Peyer's patch (tissue), 4 donors: ENCODE measurements around the gene G6PC3. TPM values are rescaled to one million over a fixed set of nuclear protein-coding genes. Genes with fewer than 3 reads are reported as not detected.
"Not testable (repeated sequence)": the region's sequence is repeated elsewhere in the genome, so short reads cannot be mapped to it uniquely, and the experiment has no call there.

Source experiments
- DNase-seq, 3 donors: peaks; one replicate each; pipeline ENCODE4 v3.0.0-alpha.2; 2017 to 2019
- H3K27ac ChIP-seq, 4 donors: fragments of 200-600 bp; sonication (generic); one replicate each; pipeline ENCODE4 v1.5.1; 2016 to 2019
- H3K27me3 ChIP-seq, 2 donors: fragments of 200-600 bp; sonication (generic); one replicate each; pipeline ENCODE4 v1.5.1; 2019
- H3K36me3 ChIP-seq, 3 donors: fragments of 200-600 bp; sonication (generic); one replicate each; pipeline ENCODE4 v1.5.1; 2016 to 2019
- H3K4me1 ChIP-seq, 4 donors: fragments of 200-600 bp; sonication (generic); one replicate each; pipeline ENCODE4 v1.5.1; 2016 to 2019
- H3K4me3 ChIP-seq, 4 donors: fragments of 200-600 bp; sonication (generic); 1 replicate in 3 of 4; 2 replicates in 1 of 4; pipeline ENCODE4 v1.5.1; 2016 to 2019; ENCODE audit warnings: mild to moderate bottlenecking in 1 of 4
- H3K9me3 ChIP-seq, 4 donors: fragments of 200-600 bp; sonication (generic); one replicate each; pipeline ENCODE4 v1.5.1; 2016 to 2019; ENCODE audit warnings: mild to moderate bottlenecking in 1 of 4
- POLR2A ChIP-seq, 2 donors: fragments of 450-650 bp; IDR thresholded peaks; one replicate each; pipeline ENCODE4 v1.5.1; 2017; ENCODE audit warnings: antibody characterized with exemption in 2 of 2, mild to moderate bottlenecking in 2 of 2, moderate library complexity in 2 of 2
- total RNA-seq, 4 donors: library from RNA; depleted of rRNA; stranded (reverse); fragments of >200 nt; gene quantifications; one replicate each; pipeline ENCODE4 v1.1.0, GENCODE V29; 2016
- TF ChIP-seq, protein P1 (sequence below), 6 experiments: fragments of 450-650 bp in 4 of 6; fragments of 200-600 bp in 2 of 6; sonication (generic) in 1 of 6; IDR thresholded peaks; one replicate each; pipeline ENCODE4 v1.5.1; 2017 to 2019; ENCODE audit warnings: antibody characterized with exemption in 6 of 6, mild to moderate bottlenecking in 3 of 6, moderate library complexity in 1 of 6

Gene G6PC3
- total RNA-seq, 4 donors from 2014 or later = 8.3 to 48.9 (median 33.8) TPM

GRCh38 chr17:44094701-44095387, 24.3 kb downstream of the G6PC3 start:
- no peak for DNase-seq
- Histone ChIP-seq H3K4me3 (no peak overlapping the region), H3K9me3 (no peaks in the 10 kb centered on the region), H3K27ac (peak overlapping the region in 3 of 4 donors; percentile 63 to 84 (median 78)), H3K4me1 (peaks cover 0 to 34% (median 3%) of the 10 kb centered on the region in 4 donors), H3K36me3 (peaks cover 0 to 39% (median 0%) of the 10 kb centered on the region in 3 donors), H3K27me3 (no peaks in the 10 kb centered on the region)
- no peak for TF ChIP-seq POLR2A (IDR thresholded peaks at IDR 0.05)
- TF ChIP-seq, protein P1, sequence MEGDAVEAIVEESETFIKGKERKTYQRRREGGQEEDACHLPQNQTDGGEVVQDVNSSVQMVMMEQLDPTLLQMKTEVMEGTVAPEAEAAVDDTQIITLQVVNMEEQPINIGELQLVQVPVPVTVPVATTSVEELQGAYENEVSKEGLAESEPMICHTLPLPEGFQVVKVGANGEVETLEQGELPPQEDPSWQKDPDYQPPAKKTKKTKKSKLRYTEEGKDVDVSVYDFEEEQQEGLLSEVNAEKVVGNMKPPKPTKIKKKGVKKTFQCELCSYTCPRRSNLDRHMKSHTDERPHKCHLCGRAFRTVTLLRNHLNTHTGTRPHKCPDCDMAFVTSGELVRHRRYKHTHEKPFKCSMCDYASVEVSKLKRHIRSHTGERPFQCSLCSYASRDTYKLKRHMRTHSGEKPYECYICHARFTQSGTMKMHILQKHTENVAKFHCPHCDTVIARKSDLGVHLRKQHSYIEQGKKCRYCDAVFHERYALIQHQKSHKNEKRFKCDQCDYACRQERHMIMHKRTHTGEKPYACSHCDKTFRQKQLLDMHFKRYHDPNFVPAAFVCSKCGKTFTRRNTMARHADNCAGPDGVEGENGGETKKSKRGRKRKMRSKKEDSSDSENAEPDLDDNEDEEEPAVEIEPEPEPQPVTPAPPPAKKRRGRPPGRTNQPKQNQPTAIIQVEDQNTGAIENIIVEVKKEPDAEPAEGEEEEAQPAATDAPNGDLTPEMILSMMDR (IDR thresholded peaks at IDR 0.05) = no peak

GRCh38 chr17:44095388-44095646, 24.8 kb downstream of the G6PC3 start:
- Histone ChIP-seq H3K27ac (peak overlapping the region in 3 of 4 donors; percentile 63 to 84 (median 78)), H3K27me3 (no peaks in the 10 kb centered on the region), H3K4me1 (peaks cover 0 to 34% (median 3%) of the 10 kb centered on the region in 4 donors), H3K36me3 (peaks cover 0 to 36% (median 0%) of the 10 kb centered on the region in 3 donors), H3K9me3 (no peaks in the 10 kb centered on the region), H3K4me3 (no peak overlapping the region)
- DNase-seq = no peak
- no peak for TF ChIP-seq POLR2A (IDR thresholded peaks at IDR 0.05)
- TF ChIP-seq, protein P1 (IDR thresholded peaks at IDR 0.05) = no peak

GRCh38 chr17:44095647-44096496, 25.3 kb downstream of the G6PC3 start:
- Histone ChIP-seq H3K4me3 (peak overlapping the region in 2 of 4 donors; percentile 3 to 18), H3K27me3 (no peaks in the 10 kb centered on the region), H3K36me3 (peaks cover 0 to 30% (median 0%) of the 10 kb centered on the region in 3 donors)

DNA sequence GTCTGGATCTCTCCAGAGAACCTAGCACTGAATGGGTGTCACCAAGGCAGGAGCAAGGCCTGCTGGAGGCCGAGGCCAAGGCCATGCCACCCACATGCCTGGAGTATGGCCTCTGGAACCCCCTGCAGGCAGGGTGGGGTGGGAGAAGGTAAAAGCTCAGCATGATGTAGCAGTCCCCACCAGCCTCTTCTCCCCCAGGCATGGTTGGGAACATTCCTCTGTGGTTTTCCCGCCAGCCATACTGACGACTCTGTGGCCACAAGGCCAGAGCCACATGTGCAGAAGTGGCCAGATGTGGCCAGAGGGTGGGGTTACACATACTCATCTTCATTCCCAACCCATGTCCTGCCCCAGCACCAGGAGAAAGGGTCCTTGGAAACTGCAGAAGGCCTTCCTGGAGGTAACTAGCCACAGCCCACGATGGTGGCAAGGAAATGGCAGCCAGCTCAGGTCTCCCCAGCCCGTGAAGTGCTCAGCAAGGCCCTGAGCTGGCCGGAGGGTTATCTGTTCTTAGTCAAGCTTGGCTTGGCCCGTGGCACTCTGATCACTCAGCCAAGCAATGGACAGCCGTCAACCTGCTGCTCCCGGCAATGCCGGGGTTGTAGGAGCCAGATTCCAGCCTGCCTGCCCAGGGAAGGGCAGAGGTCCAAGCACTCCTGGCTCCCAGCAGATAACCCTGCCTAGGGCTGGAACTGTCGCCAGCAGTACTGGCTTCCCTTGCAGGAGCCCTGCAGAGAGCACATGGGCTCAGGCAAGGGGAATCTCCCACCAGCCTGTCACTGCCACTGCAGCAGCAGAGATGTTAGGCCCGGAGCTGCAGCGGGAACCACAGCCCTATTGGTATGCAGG, 26.8 kb downstream of the G6PC3 start:
- no peaks in the 10 kb centered on the region for H3K9me3 ChIP-seq
- peaks cover 0 to 34% (median 3%) of the 10 kb centered on the region in 4 donors for H3K4me1 ChIP-seq
- no peak for DNase-seq
- H3K27ac ChIP-seq = peak overlapping the region; percentile 12 to 84 (median 70)
- no peaks in the 10 kb centered on the region for H3K27me3 ChIP-seq
- TF ChIP-seq, protein P1 (IDR thresholded peaks at IDR 0.05) = no peak
- no peak for TF ChIP-seq POLR2A (IDR thresholded peaks at IDR 0.05)
- peaks cover 0 to 16% (median 0%) of the 10 kb centered on the region in 3 donors for H3K36me3 ChIP-seq
- H3K4me3 ChIP-seq = no peak overlapping the region

More at GRCh38 chr17:44095647-44096496, 25.3 kb downstream of the G6PC3 start:
- no peak for TF ChIP-seq POLR2A (IDR thresholded peaks at IDR 0.05)
- TF ChIP-seq, protein P1 (IDR thresholded peaks at IDR 0.05) = no peak
- Histone ChIP-seq H3K27ac (peak overlapping the region; percentile 59 to 84 (median 70)), H3K4me1 (peaks cover 0 to 34% (median 3%) of the 10 kb centered on the region in 4 donors), H3K9me3 (no peaks in the 10 kb centered on the region)
- DNase-seq = peak in 1 of 3 donors; percentile 58

GRCh38 chr17:44101858-44102257, 31.3 kb downstream of the G6PC3 start:
- not testable (repeated sequence) for H3K4me3 ChIP-seq, DNase-seq, H3K27me3 ChIP-seq, H3K27ac ChIP-seq, H3K9me3 ChIP-seq, H3K36me3 ChIP-seq
- H3K4me1 ChIP-seq = peaks cover 0 to 14% (median 0%) of the 10 kb centered on the region in 4 donors
